GM23338 (cell line): Measurements from ENCODE around the gene LRRC37A3. TPM values are rescaled to one million over a fixed set of nuclear protein-coding genes. Genes with fewer than 3 reads are reported as not detected.
"Not testable (repeated sequence)": the region's sequence is repeated elsewhere in the genome, so short reads cannot be mapped to it uniquely, and the experiment has no call there.

ENCODE experiments used
- ATAC-seq: fragments of 200-7000 bp; cut with Tn5 transposase; 3 replicates; pipeline ENCODE4 v1.9.1; 2020
- DNase-seq: peaks from one replicate; pipeline ENCODE4 v3.0.0-alpha.2; 2015; ENCODE audit warnings: low spot score
- H2AFZ ChIP-seq: fragments of 200-600 bp; sonication (generic); 2 replicates; pipeline ENCODE4 v1.8.0; 2016; ENCODE audit warnings: antibody characterized with exemption, mild to moderate bottlenecking, moderate library complexity
- H3F3A ChIP-seq: fragments of 200-600 bp; sonication (generic); replicated peaks from 2 replicates; pipeline ENCODE4 v1.8.0; 2017; ENCODE audit warnings: antibody characterized with exemption, mixed run types, low read depth
- H3K27ac ChIP-seq: fragments of 200-600 bp; sonication (generic); 2 replicates; pipeline ENCODE4 v1.6.1; 2016; ENCODE audit warnings: low read depth
- H3K27me3 ChIP-seq: fragments of 200-600 bp; sonication (generic); 2 replicates; pipeline ENCODE4 v1.8.0; 2016; ENCODE audit warnings: mild to moderate bottlenecking, mixed run types, moderate library complexity; ENCODE audit not compliant: insufficient read depth
- H3K36me3 ChIP-seq: fragments of 200-600 bp; sonication (generic); 2 replicates; pipeline ENCODE4 v1.8.0; 2016; ENCODE audit warnings: mild to moderate bottlenecking; ENCODE audit not compliant: insufficient read depth
- H3K4me1 ChIP-seq: fragments of 200-600 bp; sonication (generic); 2 replicates; pipeline ENCODE4 v1.8.0; 2016; ENCODE audit warnings: mild to moderate bottlenecking, moderate library complexity; ENCODE audit not compliant: insufficient read depth
- H3K4me2 ChIP-seq: fragments of 200-600 bp; sonication (generic); 2 replicates; pipeline ENCODE4 v1.7.1; 2017; ENCODE audit warnings: mixed run types
- H3K4me3 ChIP-seq: fragments of 200-600 bp; sonication (generic); 2 replicates; pipeline ENCODE4 v1.6.1; 2016; ENCODE audit warnings: mixed run types
- H3K79me2 ChIP-seq: fragments of 200-600 bp; sonication (generic); replicated peaks from 2 replicates; pipeline ENCODE4 v1.8.0; 2017; ENCODE audit warnings: mild to moderate bottlenecking; ENCODE audit not compliant: insufficient read depth
- H3K9me2 ChIP-seq: fragments of 200-600 bp; sonication (generic); 2 replicates; pipeline ENCODE4 v1.8.0; 2017; ENCODE audit not compliant: insufficient read depth
- H4K20me1 ChIP-seq: fragments of 200-600 bp; sonication (generic); replicated peaks from 2 replicates; pipeline ENCODE4 v1.8.0; 2017; ENCODE audit warnings: mild to moderate bottlenecking; ENCODE audit not compliant: insufficient read depth
- H3K27ac Mint-ChIP-seq: 2 replicates; pipeline ENCODE4 v1.8.0; 2020; ENCODE audit warnings: inconsistent platforms, mild to moderate bottlenecking, moderate library complexity, mixed read lengths
- H3K27me3 Mint-ChIP-seq: 3 replicates; pipeline ENCODE4 v1.8.0; 2022; ENCODE audit warnings: low read depth, mild to moderate bottlenecking, moderate library complexity, mixed read lengths, inconsistent platforms; ENCODE audit not compliant: insufficient read depth, poor library complexity
- H3K36me3 Mint-ChIP-seq: 3 replicates; pipeline ENCODE4 v1.8.0; 2021; ENCODE audit warnings: low read depth, mild to moderate bottlenecking, inconsistent platforms, moderate library complexity, mixed read lengths
- H3K4me1 Mint-ChIP-seq: 3 replicates; pipeline ENCODE4 v1.8.0; 2020; ENCODE audit warnings: mild to moderate bottlenecking, inconsistent platforms, mixed read lengths
- H3K4me3 Mint-ChIP-seq: 3 replicates; pipeline ENCODE4 v1.8.0; 2021; ENCODE audit warnings: moderate library complexity, mild to moderate bottlenecking, inconsistent platforms, mixed read lengths
- H3K9me3 Mint-ChIP-seq: 3 replicates; pipeline ENCODE4 v1.8.0; 2020; ENCODE audit warnings: moderate library complexity, mild to moderate bottlenecking, inconsistent platforms, mixed read lengths
- CREB1 ChIP-seq: fragments of 250-450 bp; sonication (Bioruptor Pico); IDR thresholded peaks from 2 replicates; pipeline ENCODE4 v1.5.0; 2020; ENCODE audit warnings: low read depth, mild to moderate bottlenecking, moderate library complexity
- CTCF ChIP-seq, 2 experiments: fragments of 200-600 bp in 1 of 2; sonication (generic) in 1 of 2; conservative IDR thresholded peaks; 2 replicates each; pipeline versions ENCODE4 v1.5.1 to v1.6.1; 2016 to 2017; ENCODE audit warnings: antibody characterized with exemption in 2 of 2, low read depth in 2 of 2, mild to moderate bottlenecking in 2 of 2, moderate library complexity in 1 of 2
- POLR2AphosphoS5 ChIP-seq: IDR thresholded peaks from 2 replicates; pipeline ENCODE4 v1.6.1; 2016; ENCODE audit warnings: antibody characterized with exemption, low read depth
- long read RNA-seq: library from polyadenylated mRNA; unstranded; transcript quantifications from one replicate; pipeline ENCODE4 v2.0.0, GENCODE V29; 2020; ENCODE audit not compliant: unreplicated experiment
- polyA plus RNA-seq: library from polyadenylated mRNA; unstranded; fragments of >200 nt; fragmentation: Nextera tagmentation; extraction: Ambion mirVana; gene quantifications from 2 replicates; pipeline ENCODE4 v1.2.1, GENCODE V29; 2016
- total RNA-seq: library from RNA; depleted of rRNA; stranded (reverse); fragments of >200 nt; shearing (Covaris generic); gene quantifications from 2 replicates; pipeline ENCODE4 v1.2.3, GENCODE V29; 2014; rRNA removed

The LRRC37A3 gene
- 5.6 and 7.3 TPM in 2 replicates for total RNA-seq
- 3.5 and 3.9 TPM in 2 replicates for polyA plus RNA-seq
- long read RNA-seq = 0 reads

GRCh38 chr17:64919289-64920025 is at the start of gene LRRC37A3:
LRRC37A3 (minus strand) TSS chr17:64919478; CDS start chr17:64897257, 22,221 bp downstream.
- Histone ChIP-seq H3K27me3 (peaks cover 11% of the 10 kb centered on the region), H3K4me3 (peak within 1 kb of the TSS; percentile 92), H3K4me1 (peaks cover 13% of the 10 kb centered on the region), H2AFZ (peak within 1 kb of the TSS; percentile 96), H3F3A (peaks cover 15% of the 10 kb centered on the region; the same call in 1 of the 2 replicates), H3K4me2 (peak within 1 kb of the TSS; percentile 91), H3K27ac (peak within 1 kb of the TSS; percentile 69; the same call in 1 of the 2 replicates)
- peak within 1 kb of the TSS; percentile 86 for H3K27ac Mint-ChIP-seq
- not testable (repeated sequence) for H3K4me1 Mint-ChIP-seq, H3K79me2 ChIP-seq, H3K9me2 ChIP-seq, H3K36me3 Mint-ChIP-seq, H3K36me3 ChIP-seq, H4K20me1 ChIP-seq, H3K9me3 Mint-ChIP-seq
- DNase-seq (peak; percentile 99), ATAC-seq (peak; percentile 98)
- TF ChIP-seq CREB1 (CRISPR knock-in tag) = peak; percentile 67
- peak; percentile 75 for TF ChIP-seq POLR2AphosphoS5
- peak; percentile 65 to 83 for TF ChIP-seq CTCF (conservative IDR thresholded peaks at IDR 0.05; ENCODE audit: low read depth in 2 of 2)
- peaks cover 13% of the 10 kb centered on the region for H3K27me3 Mint-ChIP-seq
- H3K4me3 Mint-ChIP-seq = peak within 1 kb of the TSS; percentile 82

- ATAC-seq = peak; percentile 97
- not testable (repeated sequence) for H4K20me1 ChIP-seq, H3K4me1 ChIP-seq, H3K9me2 ChIP-seq, H3K79me2 ChIP-seq, H3K36me3 Mint-ChIP-seq, H3K27me3 ChIP-seq, H3K27me3 Mint-ChIP-seq, H3K27ac Mint-ChIP-seq, H3F3A ChIP-seq, H3K4me1 Mint-ChIP-seq, H3K36me3 ChIP-seq, H3K9me3 Mint-ChIP-seq, H3K27ac ChIP-seq
- peak; percentile 66 for DNase-seq
- Histone ChIP-seq H3K4me2 (peak overlapping the region; percentile 55), H2AFZ (peak overlapping the region; percentile 70; the same call in 1 of the 2 replicates), H3K4me3 (peak overlapping the region; percentile 29)
- peak overlapping the region; percentile 64 for H3K4me3 Mint-ChIP-seq
- TF ChIP-seq CTCF (conservative IDR thresholded peaks at IDR 0.05; ENCODE audit: low read depth in 2 of 2) = peak; percentile 23 to 36; a peak in 2 of 4 replicates
Observed at GRCh38 chr17:64965873-64966287, 46.6 kb upstream of the LRRC37A3 start.

GRCh38 chr17:64965256-64965872 is 46.1 kb upstream of the LRRC37A3 start:
- not testable (repeated sequence) for H3K36me3 Mint-ChIP-seq

More at GRCh38 chr17:64965256-64965872, 46.1 kb upstream of the LRRC37A3 start:
- not testable (repeated sequence) for H3K9me2 ChIP-seq, H3K4me1 ChIP-seq, H3K27me3 ChIP-seq, H3F3A ChIP-seq, H3K79me2 ChIP-seq, H3K27me3 Mint-ChIP-seq, H3K4me1 Mint-ChIP-seq, H4K20me1 ChIP-seq, H3K9me3 Mint-ChIP-seq, ATAC-seq, H3K36me3 ChIP-seq, H3K27ac Mint-ChIP-seq, DNase-seq, H3K27ac ChIP-seq
- H2AFZ ChIP-seq = peak overlapping the region; percentile 77; the same call in 1 of the 2 replicates
- peak overlapping the region; percentile 29 for H3K4me3 ChIP-seq
- H3K4me2 ChIP-seq = peak overlapping the region; percentile 55
- H3K4me3 Mint-ChIP-seq = peak overlapping the region; percentile 64
